Measurements from ENCODE around the gene BNIP5.
"Not testable (repeated sequence)": the region's sequence is repeated elsewhere in the genome, so short reads cannot be mapped to it uniquely, and the experiment has no call there.

BNIP5 gene

DNA sequence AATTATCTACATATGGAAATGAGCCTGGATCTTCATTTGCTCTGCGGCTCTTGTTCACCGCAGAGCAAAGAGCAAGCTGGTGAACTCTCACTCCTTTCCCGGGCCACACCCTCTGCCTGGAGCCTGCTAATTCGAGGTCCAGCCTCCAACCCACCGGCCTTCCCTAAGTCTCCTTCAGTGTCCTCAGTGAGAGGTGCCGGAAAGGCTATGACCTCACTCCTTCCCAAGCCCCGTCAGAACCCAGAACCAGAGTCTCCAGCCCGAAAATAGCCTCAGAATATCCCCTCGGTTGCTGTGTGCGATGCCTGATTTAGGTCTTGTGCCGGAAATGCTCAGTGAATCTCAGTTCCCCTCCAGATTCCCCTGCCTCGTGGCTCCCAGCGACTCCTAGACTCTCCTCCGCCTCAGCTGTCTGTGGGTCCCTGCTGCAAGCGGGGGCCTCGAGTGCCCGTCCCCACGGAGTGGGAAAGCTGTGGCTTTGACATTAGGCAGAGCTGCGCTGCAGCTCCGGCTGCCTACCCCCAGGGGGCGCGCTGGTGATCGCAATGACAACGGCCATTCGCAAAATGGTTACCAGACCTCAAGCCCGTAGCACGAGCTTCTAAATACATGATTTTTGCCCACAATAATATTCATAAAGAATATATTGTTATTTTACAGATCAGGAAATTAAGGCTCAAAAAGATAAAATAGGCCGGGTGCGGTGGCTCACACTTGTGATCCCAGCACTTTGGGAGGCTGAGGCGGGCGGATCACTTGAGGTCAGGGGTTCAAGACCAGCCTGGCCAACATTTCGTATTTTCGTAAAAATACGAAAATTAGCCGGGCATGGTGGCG lies 4.1 kb upstream of the BNIP5 start:
- peak; percentile 70 for DNase-seq

DNA sequence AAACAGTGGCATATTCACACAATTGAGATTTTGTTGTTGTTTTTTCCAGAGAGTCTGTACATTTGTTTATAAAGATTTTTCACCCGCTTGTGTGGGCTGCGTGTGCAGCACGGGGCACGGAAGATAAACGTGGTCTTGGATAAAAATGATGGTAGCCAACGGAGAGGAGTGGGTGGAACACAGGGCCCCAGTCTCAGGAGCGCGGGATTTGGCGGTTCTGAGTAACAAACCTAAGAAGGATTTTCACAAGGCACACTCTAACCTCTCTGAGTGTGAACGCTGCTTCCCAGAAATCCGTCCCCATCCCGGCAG lies 3.6 kb upstream of the BNIP5 start:
- DNase-seq, result no peak

DNA sequence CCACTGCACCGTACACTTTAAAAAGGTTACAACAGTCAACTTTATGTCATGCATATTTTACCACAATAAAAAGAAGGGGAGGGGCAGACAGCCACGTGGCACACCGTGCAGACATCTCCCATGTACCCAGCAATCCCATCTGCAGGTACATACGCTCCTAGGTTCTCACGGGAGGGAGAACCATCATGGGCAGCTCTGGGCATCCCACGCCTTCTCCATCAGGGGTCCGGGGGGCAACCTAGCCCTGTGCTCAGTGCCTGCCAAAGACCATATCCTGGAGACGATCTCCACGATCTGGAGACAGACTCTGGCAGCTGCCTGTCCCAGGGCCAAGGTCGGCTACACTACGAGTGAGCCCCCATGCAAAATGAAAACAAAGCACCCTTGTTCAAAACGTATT lies 2.5 kb upstream of the BNIP5 start:
- DNase-seq, result no peak

DNA sequence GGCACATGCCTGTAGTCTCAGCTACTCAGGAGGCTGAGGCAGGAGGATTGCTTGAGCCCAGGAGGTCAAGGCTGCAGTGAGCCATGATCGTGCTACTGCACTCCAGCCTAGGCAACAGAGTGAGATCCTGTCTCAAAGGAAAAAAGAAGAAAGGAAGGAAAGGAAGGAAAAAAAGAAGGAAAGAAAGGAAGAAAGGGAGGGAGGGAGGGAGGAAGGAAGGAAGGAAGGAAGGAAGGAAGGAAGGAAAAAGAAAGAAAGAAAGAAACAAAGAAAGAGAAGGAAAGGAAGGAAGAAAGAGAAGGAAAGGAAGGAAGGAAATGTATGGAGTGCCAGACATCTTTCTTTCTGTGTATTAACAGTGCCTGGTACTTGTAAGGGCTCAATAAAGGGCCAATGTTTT lies 1.5 kb upstream of the BNIP5 start:
- DNase-seq, result not testable (repeated sequence)

DNA sequence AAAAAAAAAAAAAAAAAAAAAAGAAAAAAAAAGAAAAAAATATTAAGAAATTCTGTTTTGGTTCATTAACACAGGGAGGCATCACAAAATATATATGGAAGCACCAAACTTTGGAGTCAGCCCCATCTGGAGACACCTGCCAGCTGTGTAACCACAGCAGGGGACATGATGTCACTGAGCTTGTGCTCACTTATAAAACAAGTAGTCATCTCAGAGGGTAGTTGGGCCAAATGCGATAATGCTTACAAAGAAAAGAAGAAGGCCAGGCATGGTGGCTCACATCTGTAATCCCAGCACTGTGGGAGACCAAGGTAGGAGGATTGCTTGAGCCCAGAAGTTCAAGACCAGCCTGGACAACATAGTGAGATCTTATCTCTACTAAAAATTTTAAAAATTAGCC lies 1.1 kb upstream of the BNIP5 start:
- DNase-seq, result no peak

DNA sequence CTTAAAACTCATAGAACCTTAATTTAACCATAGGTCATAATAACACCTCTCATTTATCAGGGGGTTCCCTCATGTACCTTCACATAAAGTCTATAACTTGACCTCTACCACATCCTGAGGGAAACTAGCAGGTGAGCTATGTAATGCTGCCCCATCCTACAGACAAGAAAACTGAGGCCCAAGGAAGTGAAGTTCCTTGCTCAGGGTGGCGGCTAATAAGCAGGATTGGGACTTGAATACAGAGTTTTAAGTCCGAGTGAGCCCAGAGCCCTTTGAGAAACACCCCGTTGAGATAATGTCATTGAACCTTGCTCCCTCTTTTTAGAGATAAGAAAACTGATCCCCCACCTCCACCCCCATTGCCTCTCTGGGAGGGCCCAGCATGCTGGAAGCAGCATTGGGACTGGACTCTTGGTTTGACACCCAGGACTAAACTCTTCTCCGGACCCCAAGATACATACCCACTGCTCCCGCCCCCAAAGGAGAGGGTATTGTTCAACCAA lies 429 bp downstream of the BNIP5 start:
- DNase-seq, result no peak

DNA sequence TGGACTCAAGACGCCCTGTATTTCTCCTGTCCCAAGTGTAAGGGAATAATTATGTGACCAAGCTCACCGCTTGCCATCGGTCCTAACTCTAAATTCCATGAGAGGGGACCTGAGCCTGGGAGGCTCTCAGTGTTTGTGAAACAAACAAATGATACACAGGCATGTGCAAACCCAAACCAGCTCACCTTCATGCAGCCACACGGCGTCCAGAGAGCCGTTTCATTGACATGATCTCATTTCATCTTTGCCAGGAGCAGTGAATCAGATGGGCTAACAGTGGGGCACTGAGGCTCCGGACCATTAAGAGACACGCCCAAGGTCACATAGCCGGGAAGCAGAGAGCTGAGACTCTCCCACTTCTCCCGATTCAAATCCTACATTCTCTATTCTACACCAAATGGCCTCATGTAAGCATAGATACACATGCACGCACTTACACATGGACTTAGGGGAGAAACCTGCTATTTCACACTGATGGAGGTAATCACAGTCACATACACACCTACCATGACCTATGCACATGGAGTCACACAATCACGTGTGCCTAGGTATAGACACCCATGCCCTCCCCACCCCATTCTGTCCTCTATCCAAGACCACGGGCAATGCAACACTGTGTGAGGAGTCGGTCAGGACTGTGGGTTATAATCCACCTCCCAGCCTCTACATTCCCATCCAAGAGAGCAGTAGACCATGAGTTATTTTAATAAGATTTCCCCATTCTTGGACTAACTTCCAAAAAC lies 1.1 kb downstream of the BNIP5 start:
- no peak for DNase-seq

DNA sequence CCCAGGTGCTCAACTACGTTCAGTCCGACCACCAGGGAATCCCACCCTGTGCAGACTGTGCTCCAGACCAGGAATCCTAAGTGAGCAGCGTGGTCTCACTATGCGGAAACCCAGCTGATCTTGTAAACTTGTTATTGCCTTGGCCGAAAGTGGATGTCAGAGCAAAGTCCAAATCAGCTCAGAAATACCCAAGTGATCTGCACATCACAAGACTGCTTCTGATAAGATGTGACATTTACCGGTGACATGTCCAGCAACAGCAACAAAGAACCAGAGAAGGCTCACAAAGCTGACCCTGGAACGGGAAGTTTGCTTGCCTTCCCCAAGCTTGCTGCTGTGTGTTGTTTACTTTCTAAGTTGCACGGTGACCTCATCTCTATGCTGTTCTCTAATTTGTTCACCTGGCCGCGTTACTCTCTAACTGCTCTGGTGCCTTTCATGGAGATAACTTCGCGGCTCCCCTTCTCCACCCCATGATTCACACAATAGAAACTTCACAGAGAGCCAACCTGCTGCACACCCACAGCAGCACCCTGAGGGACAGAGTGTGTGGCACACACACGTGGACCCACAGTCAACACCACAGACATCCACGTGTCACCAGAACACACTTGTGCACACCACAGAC lies 1.7 kb downstream of the BNIP5 start:
- no peak for DNase-seq

DNA sequence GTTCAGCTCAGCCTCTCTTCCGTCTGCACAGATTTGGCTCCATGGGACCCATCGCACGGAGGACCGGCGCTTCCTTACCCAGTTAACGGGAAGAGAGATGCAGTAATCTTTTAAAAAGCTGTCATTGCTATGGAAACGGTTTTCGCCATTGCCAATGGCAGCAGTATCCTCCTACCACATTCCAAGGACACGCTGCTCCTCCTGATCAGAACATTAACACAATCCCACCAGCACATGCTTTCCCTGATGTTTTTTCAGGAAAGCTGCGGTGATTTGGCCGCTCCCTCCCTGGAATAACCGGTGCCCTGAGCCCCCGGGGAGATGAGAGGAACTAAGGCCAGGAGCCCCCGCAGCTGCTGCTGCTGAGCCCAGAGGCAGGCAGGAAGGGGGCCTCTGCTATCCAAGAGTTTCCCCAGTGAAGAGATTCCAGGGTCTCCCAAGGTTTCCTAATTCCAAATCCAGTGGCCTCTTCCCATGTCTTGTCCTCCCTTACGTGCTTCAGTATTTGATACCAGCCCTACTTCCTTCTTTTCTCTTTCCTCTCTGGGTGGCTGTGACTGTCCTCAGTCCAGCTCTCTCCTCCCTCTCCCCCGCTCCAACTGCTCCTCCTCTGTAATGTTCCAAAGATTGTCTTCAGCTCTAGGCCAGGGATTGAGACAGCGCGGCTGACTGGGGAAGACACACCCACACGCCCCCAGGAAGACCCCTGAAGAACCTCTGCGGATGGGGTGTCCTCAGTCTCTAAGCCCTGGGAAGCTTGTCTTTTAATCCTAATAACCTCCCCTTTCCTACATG lies 2.6 kb downstream of the BNIP5 start:
- DNase-seq, result no peak

DNA sequence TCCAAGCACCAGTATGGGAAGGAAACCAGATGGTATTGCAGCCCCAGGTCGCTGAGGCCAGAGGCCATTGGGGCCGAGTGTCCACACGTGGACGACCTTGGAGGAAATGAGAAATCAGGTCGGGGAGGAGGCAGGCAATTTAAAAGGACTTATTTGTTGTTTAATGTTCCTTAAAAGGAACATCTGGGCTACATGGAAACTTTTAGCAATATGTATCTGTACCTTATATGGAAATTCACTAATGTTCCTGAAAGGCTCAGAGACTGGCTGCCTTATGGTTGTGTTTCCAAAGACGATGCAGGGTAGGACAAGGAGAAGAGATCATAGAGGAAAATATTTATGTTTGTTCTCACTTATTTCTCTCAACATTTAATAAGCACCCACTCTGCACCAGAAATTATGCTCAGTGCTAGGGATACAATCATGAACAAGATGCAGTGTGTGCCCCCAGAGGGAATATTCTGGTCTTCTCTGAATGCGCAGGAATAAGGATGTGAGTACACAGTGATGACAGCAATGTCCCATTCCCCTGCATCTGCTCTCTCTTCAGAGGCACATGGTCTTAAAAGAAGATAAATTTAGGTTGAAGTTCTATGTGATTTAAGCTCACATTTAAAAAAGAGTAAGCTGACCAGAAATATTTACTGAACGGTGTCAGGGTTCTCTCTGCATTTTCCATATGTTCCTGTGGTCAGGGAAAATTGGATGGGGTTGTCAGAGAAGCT lies 3.4 kb downstream of the BNIP5 start:
- DNase-seq, result no peak

DNA sequence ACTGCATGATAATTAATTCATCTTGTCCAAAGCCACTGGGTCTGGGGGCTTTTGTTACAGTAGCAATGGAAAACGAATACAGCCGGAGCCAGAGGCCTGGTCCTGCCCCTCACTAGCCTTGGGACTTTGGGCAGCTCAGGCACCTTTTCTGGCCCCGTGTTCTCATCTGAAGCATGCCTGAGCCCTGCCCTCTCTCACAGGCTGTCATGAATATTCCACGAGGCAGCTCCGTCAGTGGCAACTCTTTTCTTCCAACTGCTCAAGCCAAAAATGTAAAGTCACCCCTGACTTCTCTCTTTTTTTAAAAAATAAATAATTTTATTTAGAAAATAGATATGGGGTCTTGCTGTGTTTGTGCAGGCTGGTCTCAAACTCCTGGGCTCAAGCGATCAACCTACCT lies 5.3 kb downstream of the BNIP5 start:
- DNase-seq, result no peak

DNA sequence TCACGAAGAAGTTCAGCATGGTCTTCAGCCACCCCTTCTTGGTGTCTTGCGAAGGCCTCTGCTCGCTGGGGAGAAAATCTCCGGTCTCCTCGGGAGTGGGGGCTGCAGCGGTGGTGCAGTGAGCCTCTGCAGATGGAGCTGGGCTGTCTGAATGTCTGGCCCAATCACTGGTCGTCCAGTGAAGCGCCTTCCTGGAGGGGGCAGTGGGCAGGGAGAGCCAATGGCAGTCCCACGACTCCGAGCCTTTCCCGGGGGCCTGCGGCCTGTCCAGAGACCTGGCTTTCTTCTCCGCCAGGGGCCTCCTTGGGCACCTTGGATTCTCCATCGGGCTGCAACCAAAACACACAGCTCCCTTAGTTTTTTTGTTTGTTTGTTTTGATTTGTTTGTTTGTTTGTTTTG lies 6.3 kb downstream of the BNIP5 start:
- DNase-seq, result no peak

DNA sequence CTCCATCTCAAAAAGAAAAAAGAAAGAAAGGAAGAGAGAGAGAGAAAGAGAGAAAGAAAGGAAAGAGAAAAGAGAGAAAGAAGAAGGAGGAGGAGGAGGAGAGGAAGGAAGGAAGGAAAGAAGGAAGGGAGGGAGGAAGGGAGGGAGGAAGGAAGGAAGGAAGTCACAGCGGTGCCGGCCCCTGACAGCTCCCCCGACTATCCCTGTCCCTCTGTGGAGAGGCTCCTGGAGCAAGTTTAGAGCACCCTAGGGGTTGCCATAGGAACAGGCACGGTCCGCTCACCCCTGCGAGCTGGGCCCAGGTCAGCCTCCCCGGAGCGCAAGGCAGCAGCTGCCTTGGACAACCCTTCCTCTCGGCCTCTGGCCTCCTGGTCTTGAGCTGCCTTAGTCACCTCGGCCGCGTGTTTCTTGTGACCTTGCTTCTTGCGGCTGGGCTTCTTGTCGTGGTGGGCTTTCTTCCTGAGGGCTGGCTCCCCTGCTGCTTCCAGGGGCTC lies 6.8 kb downstream of the BNIP5 start:
- no peak for DNase-seq

DNA sequence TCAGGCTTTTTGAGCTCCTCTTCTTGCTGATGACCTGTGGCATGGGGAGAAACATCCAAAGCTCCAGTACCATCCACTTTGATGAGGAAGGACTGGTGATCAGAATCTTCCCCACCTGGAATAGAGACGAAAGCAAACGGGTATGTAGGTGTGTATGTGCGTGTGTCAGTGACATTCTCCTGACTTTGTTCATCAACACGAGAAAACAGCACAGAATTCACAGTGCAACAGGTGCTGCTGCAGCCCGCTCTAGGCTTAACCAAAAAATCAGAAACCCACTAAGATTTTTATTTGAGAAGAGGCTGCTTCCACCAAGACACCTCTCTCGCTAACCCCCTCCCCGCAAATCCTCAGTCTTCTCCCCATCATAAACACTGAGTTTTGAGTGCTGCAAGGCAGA lies 8.1 kb downstream of the BNIP5 start:
- DNase-seq, result no peak

DNA sequence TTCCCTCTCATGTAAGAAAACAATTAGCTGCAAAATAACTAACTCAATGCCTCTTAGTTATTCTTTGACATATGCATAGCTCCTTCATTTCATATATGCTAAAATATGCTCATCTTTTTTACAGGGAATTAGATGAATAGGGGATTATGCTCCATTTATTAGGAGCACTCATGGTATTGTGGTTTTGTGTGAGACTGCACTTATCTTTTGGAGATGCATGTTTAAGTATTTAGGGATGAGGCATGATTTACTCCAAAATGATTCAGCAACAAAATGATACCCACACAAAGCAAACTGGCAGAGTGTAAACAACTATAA lies 8.8 kb downstream of the BNIP5 start:
- no peak for DNase-seq

DNA sequence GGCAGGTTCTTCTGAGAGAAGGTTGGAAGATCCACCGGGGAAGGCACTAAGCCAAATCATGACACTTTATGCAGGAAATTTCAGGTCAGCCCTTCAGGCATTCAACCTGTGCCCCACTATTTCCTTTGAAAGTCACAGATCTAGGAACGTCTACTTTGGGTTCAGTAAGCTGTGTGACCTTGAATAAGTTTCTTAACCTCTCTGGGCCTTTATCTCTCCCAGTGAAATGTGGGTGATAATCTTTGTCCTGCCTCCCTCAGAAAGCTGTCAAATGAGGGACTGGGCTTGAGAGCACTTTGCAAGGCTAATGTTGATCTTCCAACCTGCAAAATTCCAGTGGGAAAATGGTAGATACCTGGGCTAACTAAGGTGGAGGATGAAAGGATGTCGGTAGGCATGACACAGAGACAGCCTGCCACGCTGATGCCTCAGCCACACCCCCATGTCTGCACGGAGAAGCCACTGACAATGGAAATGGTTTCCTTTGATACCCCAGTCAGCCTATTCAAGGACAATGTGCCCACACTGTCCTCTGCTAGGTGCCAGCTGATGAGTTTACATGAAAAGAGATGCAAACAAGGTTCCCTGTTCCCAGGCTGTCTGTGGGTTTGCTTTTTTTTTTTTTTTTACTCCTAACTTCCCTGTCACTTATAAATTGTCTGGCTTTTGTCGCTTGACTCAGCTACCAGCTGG lies 9.3 kb downstream of the BNIP5 start:
- no peak for DNase-seq

DNA sequence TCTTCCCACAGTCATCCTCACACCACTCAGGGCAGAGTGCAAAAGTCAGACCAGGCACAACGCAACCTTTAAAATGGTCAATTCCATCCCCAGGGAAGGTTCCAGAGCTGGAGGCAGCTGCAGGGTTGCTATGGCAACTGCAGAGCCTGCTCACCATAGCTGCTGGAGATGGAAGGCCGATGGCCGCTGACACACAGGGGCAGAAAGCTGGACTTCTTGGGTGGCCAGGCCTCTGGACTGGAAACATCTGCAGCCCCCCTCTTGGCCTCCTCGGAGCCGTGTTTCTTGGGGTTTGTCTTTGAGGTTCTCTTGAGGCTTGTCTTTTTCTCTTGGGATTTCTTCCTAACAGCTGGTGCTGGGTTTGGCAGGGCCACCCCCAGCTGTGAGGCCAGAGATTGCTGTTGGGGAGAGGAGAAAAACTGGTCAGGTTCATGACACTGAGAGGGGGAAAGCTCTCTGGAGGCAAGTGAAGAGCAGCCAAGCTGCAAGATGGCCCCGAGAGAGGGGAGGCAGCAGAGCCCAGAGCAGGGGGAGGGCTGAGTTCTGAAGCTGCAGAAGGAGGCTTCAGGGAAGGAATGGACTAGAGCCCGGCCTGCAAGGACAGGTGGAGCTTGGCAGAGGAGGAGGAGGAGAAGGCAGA lies 10.2 kb downstream of the BNIP5 start:
- no peak for DNase-seq

DNA sequence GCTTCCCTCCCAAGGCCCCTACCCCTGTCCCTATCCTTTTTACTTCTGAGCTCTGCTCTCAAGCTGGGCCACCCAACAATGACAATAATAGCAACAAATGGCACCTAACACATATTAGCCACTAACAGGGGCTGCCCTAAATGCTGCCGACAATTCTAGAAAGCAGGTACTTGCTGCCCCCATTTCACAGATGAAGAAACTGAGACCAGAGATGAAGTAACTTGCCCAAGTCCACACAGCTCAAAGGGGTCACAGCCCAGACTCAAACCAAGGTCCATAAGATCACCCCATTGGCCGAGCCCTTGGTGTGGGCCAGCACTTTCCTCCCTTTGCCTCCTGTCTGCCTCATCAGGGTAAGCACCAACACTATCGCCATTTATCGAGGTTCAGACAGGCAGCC lies 12.0 kb downstream of the BNIP5 start:
- no peak for DNase-seq

DNA sequence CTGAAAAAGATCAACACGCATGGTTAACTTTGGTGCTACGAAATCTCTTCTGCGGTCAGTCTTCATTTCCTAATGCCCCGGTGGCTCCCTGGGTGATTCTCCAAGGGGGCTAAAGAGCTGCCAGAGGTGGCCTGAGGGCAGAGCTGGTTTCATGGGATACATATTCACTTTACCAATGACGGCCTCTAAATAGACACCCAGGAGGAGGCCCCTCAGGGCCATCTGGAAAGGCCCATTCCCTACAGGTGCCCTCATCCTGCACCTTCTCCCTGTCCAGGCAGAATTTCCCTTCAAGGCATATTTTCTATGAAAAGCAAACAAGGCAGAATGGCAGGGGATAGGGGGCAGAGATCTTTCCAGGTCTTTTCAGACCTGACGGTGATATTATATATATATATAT lies 12.5 kb downstream of the BNIP5 start:
- no peak for DNase-seq

DNA sequence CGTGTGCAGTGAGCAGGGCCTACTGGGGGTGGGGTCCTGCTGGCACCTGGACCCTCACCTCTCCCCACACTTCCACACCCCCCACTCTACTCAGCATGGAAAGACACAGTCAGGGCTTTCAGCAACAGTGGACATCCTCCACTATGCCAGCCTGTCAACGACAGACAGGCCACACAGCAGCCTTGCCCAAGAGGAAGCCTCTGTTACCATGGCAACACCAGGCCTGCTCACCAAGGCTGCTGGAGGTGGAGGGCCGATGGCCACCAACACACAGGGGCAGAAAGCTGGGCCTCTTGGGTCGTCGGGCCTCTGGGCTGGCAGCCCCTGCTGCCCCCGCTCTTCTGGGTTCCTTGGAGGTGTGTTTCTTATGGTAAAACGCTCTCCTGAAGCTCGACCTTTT lies 13.6 kb downstream of the BNIP5 start:
- no peak for DNase-seq

DNA sequence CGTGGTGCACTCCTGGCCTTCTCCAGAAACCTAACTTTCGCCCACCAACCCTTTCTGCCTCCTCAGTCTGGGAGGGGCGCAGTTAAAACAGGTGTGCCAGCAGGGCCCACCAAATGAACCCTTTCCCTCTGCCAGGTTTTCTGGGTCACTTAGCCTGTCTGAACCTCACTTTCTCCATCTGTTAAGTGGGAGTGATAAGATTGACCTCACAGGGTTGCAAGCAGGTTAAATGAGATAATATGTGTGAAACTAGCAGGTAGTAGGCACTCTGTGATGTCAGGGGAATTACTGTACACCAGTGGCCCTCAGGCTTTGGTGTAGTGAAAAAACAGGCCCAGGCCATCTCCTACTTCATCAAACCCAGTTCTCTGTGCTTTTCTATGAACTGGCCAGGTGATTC lies 14.1 kb downstream of the BNIP5 start:
- DNase-seq, result no peak
